Lower leg skin (tissue), 3 donors: ENCODE measurements around the gene FLOT1.

Experiments used
- POLR2A ChIP-seq, 2 donors: fragments of 450-650 bp; IDR thresholded peaks; one replicate each; pipeline ENCODE4 v1.6.1; 2016 to 2017; ENCODE audit warnings: antibody characterized with exemption in 2 of 2, mild to moderate bottlenecking in 1 of 2, moderate library complexity in 1 of 2
- TF ChIP-seq, protein P1 (sequence below), 3 donors: fragments of 450-650 bp; IDR thresholded peaks; one replicate each; pipeline ENCODE4 v1.5.1; 2016; ENCODE audit warnings: antibody characterized with exemption in 3 of 3, mild to moderate bottlenecking in 3 of 3, moderate library complexity in 2 of 3

GRCh38 chr6:30761791-30762429 is 19.4 kb upstream of the FLOT1 start:
- no peak for TF ChIP-seq POLR2A (IDR thresholded peaks at IDR 0.05)
- TF ChIP-seq, protein P1, sequence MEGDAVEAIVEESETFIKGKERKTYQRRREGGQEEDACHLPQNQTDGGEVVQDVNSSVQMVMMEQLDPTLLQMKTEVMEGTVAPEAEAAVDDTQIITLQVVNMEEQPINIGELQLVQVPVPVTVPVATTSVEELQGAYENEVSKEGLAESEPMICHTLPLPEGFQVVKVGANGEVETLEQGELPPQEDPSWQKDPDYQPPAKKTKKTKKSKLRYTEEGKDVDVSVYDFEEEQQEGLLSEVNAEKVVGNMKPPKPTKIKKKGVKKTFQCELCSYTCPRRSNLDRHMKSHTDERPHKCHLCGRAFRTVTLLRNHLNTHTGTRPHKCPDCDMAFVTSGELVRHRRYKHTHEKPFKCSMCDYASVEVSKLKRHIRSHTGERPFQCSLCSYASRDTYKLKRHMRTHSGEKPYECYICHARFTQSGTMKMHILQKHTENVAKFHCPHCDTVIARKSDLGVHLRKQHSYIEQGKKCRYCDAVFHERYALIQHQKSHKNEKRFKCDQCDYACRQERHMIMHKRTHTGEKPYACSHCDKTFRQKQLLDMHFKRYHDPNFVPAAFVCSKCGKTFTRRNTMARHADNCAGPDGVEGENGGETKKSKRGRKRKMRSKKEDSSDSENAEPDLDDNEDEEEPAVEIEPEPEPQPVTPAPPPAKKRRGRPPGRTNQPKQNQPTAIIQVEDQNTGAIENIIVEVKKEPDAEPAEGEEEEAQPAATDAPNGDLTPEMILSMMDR (IDR thresholded peaks at IDR 0.05), result no peak
